Erythroblast (primary cell): Measurements from ENCODE around the gene PCTP.

Experiments used
- DNase-seq, 2 experiments: peaks; one replicate each; lab custom pipeline; 2025; lab: John Stamatoyannopoulos, UW
- GATA1 ChIP-seq: IDR thresholded peaks from 2 replicates; pipeline ENCODE4 v1.6.1; 2011; ENCODE audit warnings: low read depth, mild to moderate bottlenecking, control low read depth, low read length, moderate library complexity
- POLR2A ChIP-seq: IDR thresholded peaks from 2 replicates; pipeline ENCODE4 v1.6.1; 2011; ENCODE audit warnings: mild to moderate bottlenecking, low read length

PCTP gene

DNA sequence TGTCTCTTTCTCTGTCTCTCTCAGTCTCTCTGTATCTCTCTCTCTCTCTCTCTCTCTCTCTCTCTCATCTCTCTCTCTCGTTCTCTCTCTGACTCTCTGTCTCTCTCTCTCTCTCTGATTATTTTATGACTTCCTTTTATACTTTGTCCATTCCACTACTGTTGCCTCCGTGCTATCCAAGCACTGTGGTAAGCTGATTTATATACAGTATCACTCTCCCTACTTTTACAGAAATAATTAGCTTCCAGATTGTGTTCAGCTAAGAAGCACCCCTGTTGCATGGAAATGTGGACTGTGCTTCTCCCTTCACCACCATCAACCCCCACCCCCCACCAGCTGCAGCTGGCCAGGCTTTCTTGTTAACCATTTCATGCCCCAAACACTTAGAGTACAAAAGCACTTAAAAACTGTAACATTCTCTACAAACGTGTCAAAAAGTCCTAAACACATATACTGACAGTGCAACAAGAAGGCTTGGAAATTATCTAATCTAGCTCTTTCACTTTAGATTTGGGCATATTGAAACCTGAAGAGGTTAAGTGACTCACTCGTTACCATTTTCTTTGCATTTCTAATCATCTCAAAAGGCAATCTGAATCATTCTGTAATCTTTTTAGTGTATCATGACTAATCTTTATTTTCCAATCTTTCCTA is 16.6 kb upstream of the PCTP start:
- no peak for TF ChIP-seq POLR2A
- TF ChIP-seq GATA1 = no peak
- DNase-seq = no peak

DNA sequence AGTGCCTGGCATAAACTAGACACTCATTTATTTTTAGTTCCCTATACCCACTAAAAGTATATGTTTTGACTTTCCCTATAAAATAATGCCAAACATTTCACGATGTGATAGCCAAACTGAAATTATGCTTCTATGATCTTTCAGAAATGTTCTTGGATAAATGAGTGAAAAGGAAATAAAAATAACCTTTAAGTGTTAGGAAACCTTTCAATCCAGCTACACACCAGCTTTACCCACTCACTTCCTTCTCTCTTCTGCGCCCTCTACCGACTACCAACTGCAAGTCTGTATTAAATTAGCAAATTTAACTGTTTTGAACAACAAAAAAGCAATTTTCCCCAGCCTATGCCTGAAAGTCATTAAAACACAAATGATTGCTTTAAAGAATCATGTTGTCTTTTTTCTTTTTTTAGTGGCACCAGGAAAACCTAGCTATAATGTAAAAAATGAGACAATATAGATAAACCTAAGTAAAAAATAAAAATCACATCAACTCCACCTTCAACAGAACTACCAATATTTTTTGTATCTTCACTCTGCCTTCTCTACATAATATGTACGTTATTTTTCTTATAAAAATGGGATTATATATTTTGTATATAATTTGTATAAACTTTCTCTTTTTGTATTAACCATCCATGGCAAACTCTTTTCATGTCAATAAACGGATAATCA is 15.0 kb upstream of the PCTP start:
- peak; percentile 41 to 64 for DNase-seq
- TF ChIP-seq GATA1 (no peak), POLR2A (no peak)

DNA sequence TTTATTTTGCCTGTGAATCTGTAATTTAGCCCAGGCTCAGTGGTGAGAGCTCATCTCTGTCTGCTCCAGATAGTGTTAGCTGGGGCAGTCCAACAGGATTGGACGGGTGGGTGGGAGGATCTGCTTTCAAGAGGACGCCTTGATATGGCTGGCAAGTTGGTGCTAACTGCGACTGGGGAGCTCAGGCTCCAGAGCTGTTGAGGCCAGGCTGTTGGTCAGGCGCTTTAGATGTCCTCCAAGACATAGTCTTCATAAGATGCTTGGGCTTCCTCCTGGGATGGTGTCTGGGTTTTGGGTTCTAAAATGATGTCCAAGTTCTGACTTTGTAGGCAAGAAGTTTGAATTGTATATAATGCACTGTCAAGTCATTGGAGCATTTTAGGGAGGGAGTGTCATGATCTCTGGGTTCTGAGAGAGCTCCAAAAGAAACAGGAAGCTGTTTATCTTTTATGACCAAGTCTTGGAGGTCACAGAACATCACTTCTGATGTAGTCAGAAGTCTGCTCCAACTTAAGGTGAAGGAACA is 12.8 kb upstream of the PCTP start:
- no peak for TF ChIP-seq GATA1
- TF ChIP-seq POLR2A = peak; percentile 28

DNA sequence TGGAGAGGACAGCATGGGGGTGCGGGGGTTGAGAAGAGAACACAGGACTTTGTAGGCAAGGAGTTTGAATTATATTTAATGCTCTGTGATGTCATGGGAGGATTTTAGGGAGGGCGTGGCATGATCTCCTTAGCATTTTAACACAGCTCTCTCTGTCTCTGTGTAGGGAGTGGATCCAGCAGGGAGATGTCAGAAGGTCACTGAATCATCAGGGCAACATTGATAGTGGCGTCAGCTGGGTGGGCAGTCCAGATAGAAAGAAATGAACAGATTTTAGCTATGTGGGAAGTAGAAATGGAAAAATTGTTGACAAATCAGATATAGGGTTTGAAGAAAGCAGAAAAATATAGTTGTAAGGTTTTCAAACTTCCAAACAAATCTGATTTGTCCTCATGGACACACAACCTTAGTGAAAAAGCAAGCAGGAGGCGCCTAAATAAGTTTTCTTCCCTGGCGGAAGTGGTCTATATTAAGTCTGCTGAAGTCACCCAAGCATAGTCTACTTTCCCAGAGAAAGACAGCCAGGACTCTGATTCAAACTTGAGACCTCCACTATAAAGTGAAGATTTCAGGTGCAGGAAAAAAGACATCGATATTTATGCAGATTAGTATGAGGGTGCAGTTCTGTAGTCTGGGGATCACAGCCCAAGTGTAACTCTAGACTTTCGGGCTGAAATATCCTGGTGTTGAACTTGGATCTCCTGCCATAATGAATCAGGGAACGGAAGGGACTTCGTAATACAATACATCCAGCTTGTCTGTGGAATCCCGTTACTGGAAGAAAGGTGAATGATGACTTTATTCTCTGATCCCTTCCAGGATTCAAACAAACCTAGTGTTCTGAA is 10.1 kb upstream of the PCTP start:
- no peak for DNase-seq
- TF ChIP-seq POLR2A (no peak), GATA1 (no peak)

More for the DNA sequence above, 12.8 kb upstream of the PCTP start:
- peak; percentile 38 to 56 for DNase-seq

DNA sequence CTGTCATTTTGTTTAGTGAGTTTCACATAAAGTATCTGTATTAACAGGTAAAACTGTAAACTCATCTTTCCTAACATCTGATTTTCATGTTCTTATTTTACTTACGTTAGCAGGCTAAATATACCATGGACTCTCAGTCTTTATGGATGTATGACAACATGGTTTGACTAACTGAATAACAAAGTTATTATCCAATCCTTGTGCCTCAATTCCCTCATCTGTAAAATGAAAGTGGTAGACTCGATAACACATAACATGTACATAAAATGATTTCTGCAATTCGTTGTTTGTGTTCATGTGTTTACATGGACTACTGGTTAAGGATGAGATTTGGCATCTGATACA is 9.5 kb upstream of the PCTP start:
- TF ChIP-seq POLR2A (no peak), GATA1 (no peak)
- DNase-seq = no peak

DNA sequence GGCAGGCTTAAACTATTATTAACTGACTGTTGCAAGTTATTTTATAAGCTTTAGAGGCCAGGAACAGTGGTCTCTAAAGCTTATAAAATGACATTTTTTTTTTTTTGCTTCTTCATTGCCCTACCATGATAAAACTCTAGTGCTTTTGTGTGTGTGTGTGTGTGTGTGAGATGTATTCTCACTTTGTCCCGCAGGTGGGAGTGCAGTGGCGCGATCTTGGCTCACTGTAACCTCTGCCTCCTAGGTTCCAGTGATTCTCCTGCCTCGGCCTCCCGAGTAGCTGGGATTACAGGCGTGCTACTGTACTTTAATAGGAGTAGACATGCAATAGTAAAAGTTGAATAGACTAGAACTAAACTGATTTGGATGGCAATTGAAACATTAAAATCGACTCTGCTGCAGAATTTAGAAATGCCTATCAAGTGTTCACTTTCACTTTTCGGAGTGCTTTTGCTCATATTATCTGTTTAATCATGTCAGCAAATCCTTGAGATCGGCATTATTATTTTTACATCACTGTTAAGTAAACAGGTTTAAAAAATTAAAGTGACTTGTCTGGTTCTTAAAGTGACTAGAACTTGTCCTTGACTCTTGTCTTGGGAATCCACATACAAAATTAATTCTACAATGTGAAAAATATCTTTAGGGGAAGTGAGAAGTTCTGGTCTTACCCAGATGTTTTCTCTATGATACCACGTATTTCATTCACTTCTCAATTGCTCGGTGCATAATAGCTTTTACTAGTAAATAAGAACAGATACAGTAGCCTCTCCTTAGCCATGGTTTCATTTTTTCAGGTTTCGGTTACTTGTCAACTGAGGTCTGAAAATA is 8.4 kb upstream of the PCTP start:
- TF ChIP-seq GATA1 = no peak
- TF ChIP-seq POLR2A = no peak

DNA sequence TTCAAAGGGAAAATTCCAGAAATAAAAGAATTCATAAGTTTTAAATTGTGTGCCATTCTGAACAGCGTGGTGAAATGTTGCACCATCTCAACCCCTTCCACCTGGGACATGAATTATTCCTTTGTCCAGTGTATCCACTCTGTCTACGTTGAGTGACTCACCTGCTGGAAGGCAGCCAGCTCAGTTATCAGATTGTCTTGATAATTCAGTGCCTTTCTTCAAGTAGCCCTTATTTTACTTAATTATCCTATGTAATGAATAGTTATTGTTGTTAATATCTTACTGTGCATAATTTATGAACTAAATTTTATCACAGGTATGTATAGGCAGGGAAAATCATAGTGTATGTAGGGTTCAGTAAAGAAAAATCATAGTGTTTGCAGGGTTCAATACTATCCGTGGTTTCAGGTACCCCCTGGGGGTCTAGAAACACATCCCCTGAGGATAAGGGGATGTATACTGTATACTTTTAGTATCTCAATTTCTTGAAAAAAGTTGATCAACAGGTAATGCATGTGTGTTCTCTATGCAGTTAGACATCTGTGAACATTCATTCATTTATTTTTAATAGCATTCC is 7.7 kb upstream of the PCTP start:
- peak; percentile 4 to 9 for DNase-seq
- TF ChIP-seq POLR2A (no peak), GATA1 (no peak)

More for the DNA sequence above, 8.4 kb upstream of the PCTP start:
- no peak for DNase-seq

DNA sequence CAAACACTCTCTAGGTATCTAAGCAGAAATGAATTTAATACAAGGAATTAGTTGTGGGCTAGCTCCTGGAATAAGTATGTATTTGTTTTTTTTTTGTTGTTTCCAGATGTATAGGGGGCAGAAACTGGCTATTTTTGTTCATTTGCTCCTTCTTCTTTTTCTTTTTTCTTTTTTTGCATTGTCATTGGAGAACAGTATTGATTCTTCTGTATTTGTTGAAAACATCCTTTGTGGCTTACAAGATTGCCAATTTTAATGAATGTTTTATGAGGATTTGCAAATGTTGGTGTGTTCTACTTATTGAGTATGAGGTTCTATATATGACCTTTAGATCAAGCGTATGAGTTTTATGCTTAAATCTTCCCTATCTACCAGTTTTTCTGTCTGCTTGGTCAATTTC is 5.6 kb upstream of the PCTP start:
- TF ChIP-seq GATA1 (no peak), POLR2A (no peak)
- DNase-seq = no peak

DNA sequence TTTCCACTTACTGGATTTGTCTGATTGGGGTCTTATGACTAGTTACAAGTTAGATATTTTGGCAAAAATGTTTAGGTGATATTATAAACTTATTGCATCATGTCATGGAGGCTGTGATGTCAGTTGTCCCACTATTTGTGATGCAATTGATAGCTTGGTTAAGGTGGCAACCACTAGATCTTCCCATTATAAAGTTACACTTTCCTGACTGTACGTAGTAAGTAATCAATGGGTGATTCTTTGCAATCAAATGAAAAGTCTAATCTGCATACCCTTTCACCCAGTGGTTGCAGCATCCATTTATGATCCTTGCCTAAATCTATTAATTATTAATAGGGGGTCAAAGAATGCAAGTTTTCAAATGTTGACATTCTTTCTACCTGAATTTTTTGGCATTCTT is 4.4 kb upstream of the PCTP start:
- TF ChIP-seq POLR2A = no peak

DNA sequence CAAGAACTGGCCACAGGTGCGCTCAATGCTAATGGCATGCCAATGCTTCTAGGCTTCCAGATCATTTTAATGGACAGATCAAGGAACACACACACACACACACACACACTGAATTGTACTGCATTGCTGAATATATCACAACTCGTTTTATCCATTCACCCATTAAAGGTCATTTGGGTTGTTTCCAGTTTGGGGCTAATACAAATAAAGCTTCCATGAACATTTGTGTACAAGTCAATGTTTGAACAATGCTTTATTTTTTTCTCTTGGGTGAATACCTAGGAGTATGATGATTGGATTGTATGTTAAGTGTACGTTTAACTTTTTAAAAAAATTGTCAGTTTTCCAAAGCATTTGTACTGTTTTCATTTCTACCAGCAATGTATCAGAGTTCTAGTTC is 3.6 kb upstream of the PCTP start:
- no peak for TF ChIP-seq POLR2A
- no peak for TF ChIP-seq GATA1
- no peak for DNase-seq

More for the DNA sequence above, 4.4 kb upstream of the PCTP start:
- DNase-seq = no peak

DNA sequence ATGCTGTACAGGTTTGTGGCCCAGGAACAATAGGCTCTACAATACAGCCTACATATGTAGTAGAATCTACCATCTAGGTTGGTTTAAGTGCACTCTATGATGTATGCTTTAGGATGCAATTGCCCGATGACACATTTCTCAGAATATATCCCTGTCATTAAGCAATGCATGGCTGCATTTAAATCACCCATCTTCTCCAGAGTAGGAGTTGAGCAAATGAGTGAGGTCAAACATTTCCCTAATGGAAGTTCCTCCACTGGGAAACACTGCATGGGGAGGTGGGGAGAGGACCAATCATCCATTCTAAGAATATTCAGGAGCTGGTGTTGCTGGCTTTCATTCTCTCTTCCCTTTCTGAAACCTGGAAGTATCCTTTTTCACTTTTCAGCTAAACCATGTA is 2.0 kb upstream of the PCTP start:
- DNase-seq = no peak
- TF ChIP-seq GATA1 = no peak
- no peak for TF ChIP-seq POLR2A

DNA sequence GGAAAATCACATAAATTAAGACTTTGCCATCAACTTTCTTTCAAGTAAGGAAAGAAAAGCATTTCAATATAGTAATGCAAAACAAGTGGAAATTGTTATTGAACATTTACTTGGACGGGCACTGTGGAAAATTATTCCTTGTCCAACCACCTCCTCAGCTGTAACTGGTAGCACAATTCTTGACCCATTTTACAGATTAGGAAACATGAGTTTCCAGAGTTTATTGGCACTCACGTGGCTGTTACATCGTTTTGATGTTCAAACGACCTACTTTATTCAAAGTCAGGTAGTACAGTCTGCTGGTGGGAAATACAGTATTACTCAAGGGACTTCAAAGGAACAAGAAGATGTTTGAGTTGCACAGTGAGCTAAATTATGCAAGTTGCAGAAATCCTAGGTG is 866 bp upstream of the PCTP start:
- TF ChIP-seq POLR2A (no peak), GATA1 (no peak)
- no peak for DNase-seq
